ENCODE results near the gene HBS1L.
"Not testable (repeated sequence)": the region's sequence is repeated elsewhere in the genome, so short reads cannot be mapped to it uniquely, and the experiment has no call there.

HBS1L gene

GRCh38 chr6:135073756-135074393, 19.3 kb upstream of the HBS1L start:
- no peak for DNase-seq (ENCODE audit: low spot score)

- DNase-seq (ENCODE audit: low spot score): no peak
Measured at GRCh38 chr6:135073217-135073616, 18.6 kb upstream of the HBS1L start.

GRCh38 chr6:135072753-135073152, 18.1 kb upstream of the HBS1L start:
- no peak for DNase-seq (ENCODE audit: low spot score)

GRCh38 chr6:135071541-135071940, 16.9 kb upstream of the HBS1L start:
- DNase-seq (ENCODE audit: low spot score): no peak

GRCh38 chr6:135067911-135068310, 13.3 kb upstream of the HBS1L start:
- no peak for DNase-seq (ENCODE audit: low spot score)

- DNase-seq (ENCODE audit: low spot score): no peak
Measured at GRCh38 chr6:135066806-135067205, 12.2 kb upstream of the HBS1L start.

GRCh38 chr6:135066397-135066796, 11.8 kb upstream of the HBS1L start:
- DNase-seq (ENCODE audit: low spot score): no peak

GRCh38 chr6:135064586-135064985, 10.0 kb upstream of the HBS1L start:
- no peak for DNase-seq (ENCODE audit: low spot score)

GRCh38 chr6:135063926-135064325, 9.3 kb upstream of the HBS1L start:
- no peak for DNase-seq (ENCODE audit: low spot score)

- DNase-seq (ENCODE audit: low spot score): no peak
Measured at GRCh38 chr6:135062735-135063134, 8.1 kb upstream of the HBS1L start.

GRCh38 chr6:135060076-135060475, 5.5 kb upstream of the HBS1L start:
- DNase-seq (ENCODE audit: low spot score): no peak

GRCh38 chr6:135058299-135058698, 3.7 kb upstream of the HBS1L start:
- not testable (repeated sequence) for DNase-seq (ENCODE audit: low spot score)

GRCh38 chr6:135056632-135057031, 2.0 kb upstream of the HBS1L start:
- no peak for DNase-seq (ENCODE audit: low spot score)

GRCh38 chr6:135054226-135054568, 425 bp downstream of the HBS1L start:
- no peak for DNase-seq (ENCODE audit: low spot score)

GRCh38 chr6:135053406-135053805, 1.2 kb downstream of the HBS1L start:
- DNase-seq (ENCODE audit: low spot score): no peak

- DNase-seq (ENCODE audit: low spot score): no peak
Measured at GRCh38 chr6:135052939-135053338, 1.7 kb downstream of the HBS1L start.

GRCh38 chr6:135048915-135049314, 5.7 kb downstream of the HBS1L start:
- no peak for DNase-seq (ENCODE audit: low spot score)

GRCh38 chr6:135047336-135047735, 7.3 kb downstream of the HBS1L start:
- no peak for DNase-seq (ENCODE audit: low spot score)

- DNase-seq (ENCODE audit: low spot score): no peak
Measured at GRCh38 chr6:135046912-135047311, 7.7 kb downstream of the HBS1L start.

GRCh38 chr6:135044639-135045038, 10.0 kb downstream of the HBS1L start:
- no peak for DNase-seq (ENCODE audit: low spot score)

GRCh38 chr6:135043846-135044245, 10.8 kb downstream of the HBS1L start:
- no peak for DNase-seq (ENCODE audit: low spot score)

GRCh38 chr6:135043364-135043763, 11.3 kb downstream of the HBS1L start:
- DNase-seq (ENCODE audit: low spot score): no peak

GRCh38 chr6:135038335-135038734, 16.3 kb downstream of the HBS1L start:
- no peak for DNase-seq (ENCODE audit: low spot score)

- no peak for DNase-seq (ENCODE audit: low spot score)
Measured at GRCh38 chr6:135037541-135037940, 17.1 kb downstream of the HBS1L start.
